Measurements from ENCODE around the gene ALKAL2.
A peak's percentile ranks its signal among the peaks of the same experiment; 100 is the strongest.

Gene ALKAL2

DNA sequence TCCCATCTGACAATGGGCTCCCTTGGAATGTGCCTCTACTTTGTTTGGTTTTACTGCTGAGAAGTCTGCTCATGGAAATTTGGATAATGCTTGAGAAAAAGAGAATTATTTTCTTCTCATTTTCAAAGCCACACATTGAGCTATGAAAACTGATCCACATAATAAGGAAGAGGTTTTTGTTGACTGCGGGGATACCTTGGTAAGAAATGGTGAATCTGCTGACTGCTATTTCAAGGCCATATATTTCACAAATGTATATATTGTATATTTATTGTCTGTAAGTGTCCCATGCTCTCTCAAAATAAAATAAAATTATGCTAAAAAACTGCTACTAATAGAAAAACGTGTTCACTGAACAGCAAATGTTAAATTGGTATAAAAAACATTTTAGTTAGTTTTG, 39.2 kb downstream of the ALKAL2 start:
- DNase-seq, result no peak

DNA sequence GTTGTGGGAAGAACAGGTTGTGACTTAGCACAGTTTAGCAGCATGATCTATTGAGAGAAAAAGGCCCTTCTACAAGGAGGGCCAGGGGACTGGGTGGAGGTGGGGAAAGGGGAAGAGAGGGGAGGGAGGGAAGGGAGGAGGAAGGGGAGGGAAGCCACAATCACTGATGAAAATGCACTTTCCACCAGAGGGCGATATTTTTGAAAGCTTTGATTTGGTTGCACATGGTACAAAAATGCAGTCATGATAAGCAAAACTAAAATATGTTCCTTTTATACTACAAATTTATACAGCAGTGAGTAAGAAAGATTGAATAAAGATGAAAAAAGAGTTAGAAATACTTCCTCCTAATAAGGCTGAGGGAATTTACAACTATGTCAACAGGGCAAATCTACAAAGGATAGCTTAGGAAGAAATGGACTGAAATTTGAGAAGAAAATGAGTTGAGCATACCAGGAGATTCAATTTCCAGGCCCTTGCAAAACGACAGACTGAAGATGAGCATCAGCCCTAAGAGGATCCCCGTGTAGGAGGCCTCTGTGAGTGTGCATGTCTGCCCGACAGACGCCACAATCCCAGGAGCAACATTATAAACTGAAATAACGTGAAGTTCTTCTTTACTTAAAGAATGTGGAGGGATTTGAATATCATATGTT, 41.3 kb downstream of the ALKAL2 start:
- DNase-seq, result peak in 2 of 58 donors; percentile 12 to 25

DNA sequence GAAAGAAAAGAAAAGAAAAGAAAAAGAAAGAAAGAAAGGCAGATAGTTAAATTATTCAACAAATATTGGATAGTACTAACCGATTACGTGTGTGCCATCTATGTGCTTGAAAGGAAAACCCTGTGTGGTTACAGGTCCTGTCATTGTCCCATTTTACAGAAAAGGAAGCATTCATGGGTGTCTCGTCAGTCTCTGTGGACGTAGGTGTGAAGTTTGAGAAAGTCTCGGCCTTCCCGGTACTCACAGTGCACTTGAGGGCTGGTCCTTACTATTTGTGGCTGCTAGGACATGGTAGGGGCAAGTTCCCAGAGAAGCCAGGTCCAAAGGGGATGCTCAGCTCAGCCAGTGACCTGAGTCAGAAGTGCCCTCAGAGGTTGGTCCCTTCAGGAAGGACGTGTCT, 43.3 kb downstream of the ALKAL2 start:
- no peak for DNase-seq

DNA sequence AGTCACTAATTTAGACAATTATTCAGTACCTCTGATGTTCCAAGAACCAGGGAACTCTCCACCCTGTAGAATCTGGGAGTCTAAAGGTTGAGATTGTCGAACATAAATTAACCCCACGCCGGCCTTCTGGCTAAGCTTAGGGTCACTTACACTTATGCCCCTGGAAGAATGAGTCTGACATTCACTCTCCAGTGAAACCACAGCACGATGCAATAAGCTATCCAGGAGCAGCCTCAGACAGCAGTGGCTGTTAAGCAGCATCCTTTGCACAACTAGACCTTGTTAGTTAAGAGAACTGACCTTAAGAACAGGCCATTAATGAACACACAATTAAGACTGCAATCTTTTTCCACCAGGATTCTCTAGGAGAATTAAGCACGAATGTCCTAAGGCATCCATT, 49.0 kb downstream of the ALKAL2 start:
- DNase-seq, result no peak

DNA sequence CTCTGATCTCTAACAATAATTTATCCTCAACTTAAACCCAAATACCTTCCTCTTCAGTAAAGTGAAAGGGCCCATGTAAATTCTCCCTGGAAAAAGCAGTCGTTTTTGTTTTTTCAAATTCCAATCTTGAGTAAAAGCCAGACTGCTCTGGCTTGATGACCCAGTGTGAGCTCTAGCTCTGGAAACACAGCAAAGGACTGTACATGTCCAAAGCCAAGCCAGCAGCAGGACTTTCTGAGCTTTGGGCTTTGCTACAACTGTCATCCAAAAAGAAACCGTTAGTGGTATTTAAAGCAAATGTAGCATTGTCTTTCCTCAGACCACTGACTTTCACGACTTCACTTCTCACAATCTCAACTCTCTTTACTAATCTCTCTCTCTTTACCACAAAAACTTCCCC, 49.5 kb downstream of the ALKAL2 start:
- peak in 2 of 58 donors; percentile 22 to 23 for DNase-seq

DNA sequence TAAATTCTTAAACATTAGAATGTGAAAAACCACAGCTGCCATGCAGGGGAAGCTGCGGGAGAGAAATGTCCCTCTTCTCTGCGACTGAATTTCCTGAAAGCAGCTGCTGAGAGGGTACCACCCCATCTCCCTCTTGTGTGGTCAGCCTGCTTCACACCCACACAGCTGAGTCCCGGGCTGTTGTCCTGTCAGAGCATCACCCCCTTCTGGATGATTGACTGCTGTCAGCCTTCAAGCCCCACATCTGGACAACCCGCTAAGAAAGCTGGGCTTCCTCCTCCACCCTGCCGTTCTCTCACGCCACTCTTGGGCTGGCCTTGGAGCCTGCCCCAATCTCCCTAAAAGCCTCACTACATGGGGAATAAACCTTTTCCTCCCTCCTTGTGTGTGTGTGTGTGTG, 50.0 kb downstream of the ALKAL2 start:
- peak in 9 of 58 donors; percentile 9 to 54 (median 37) for DNase-seq

DNA sequence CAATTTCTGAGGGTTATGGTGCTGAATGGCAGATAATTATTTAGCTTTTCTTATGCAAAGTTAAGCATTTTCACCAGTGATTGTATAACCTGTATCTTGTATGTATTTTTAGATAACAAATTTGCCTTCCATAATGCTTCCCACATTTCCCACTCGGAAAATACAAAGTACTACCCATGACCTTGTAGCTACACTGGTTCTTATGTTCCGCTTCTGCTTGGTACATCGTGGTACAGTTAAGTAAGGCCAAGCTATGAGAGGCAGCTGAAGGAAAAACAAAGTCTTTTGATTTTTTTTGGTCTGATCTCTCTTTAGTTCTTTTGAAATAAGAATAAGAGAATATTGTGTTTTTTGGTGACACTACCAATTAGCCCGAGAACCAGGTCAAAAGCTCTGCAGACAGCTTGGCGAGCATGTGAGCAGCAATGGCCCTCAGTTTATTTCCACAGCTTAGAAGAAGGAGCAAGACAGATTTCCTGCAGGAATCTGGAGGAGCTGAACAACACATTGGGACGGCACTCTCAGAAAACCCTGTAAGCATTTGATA, 50.8 kb downstream of the ALKAL2 start:
- DNase-seq, result peak in 1 of 58 donors; percentile 17

DNA sequence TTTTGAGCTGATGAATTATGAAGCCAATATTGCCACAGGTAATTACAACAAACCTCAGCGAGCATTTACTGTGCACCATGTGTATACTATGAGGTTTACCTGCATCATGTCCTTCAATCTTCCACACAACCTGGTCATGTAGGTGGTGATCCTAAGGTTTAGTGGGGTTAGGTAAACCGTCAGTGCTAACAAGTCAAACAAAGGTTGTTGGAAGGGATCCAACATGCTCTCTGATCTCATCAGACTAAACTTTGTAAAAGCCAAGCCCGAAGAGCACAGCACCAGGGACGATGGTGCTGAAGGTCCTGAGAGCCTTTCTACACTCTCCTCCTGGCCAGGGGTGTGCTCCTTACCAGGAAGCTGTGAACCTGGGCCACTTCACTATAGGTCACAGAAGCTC, 53.5 kb downstream of the ALKAL2 start:
- DNase-seq, result no peak

DNA sequence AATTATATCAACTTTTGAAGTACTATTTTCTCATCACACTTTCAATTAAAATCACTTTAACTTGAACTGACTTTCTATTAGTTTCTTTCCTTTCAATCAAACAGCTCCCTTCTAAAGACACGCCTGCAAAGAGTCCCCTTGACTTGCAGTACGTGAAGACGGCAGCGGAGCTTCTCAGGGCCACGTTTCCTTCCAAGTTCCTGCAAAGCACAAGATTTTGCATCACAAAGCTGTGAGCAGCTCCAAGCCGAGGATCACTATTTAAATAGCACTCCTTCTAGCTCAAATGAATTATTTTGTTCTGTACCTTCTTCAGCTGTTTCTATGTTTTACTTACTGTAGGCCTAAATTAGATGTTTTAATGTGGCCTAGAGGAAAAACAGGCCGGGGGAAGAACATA, 54.9 kb downstream of the ALKAL2 start:
- DNase-seq, result no peak

DNA sequence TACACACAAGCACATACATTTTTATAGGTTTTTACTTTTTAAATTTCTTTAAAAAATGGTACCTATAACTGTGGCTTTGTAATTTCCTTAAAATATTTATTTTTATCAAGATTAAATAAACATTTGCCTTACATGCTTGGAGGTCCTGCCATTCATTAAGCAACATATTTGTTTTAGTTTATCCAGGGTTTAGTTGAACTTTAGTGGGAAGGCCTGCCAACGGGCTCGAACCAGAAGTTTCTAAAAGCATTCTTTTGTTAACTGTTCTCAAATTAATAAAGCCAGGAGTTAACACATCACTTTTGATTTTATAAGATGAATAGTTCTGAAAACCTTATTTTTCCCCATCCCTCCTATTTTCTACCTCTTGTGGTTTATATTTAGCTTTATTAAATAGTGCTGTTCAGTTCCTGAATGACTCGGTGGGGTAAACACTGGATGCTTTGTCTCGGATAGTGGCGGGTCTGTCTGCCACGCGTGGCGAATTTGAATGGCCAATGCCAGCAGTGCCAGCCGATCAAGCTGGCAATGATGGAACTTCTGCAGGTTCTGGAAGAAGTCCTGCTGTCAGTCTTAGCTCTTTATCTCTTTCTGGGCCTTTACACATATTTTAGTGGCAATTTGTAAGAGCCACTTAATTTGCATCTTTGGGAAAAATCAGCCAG, 56.2 kb downstream of the ALKAL2 start:
- DNase-seq, result peak in 42 of 58 donors; percentile 1 to 89 (median 50)
